Neural cell (in vitro differentiated cells): ENCODE results near the gene IL12RB2. TPM values are rescaled to one million over a fixed set of nuclear protein-coding genes. Genes with fewer than 3 reads are reported as not detected.

Experiments used
- H2AFZ ChIP-seq: fragments of 200-600, 300-800 bp; sonication (generic), shearing (Covaris generic); 2 replicates; pipeline ENCODE4 v1.6.0; 2014; ENCODE audit warnings: low read depth, mild to moderate bottlenecking, antibody characterized with exemption, low read length, moderate library complexity
- H3F3A ChIP-seq: fragments of 200-600 bp; shearing (Covaris generic); 2 replicates; pipeline ENCODE4 v1.6.1; 2016; ENCODE audit warnings: mild to moderate bottlenecking, moderate library complexity, mixed read lengths, antibody characterized with exemption, low read length; ENCODE audit not compliant: insufficient read depth, poor library complexity, severe bottlenecking
- H3K27ac ChIP-seq: fragments of 200-600, 300-800 bp; sonication (generic), shearing (Covaris generic); 2 replicates; pipeline ENCODE4 v1.5.1; 2014; ENCODE audit warnings: mild to moderate bottlenecking, low read length, moderate library complexity
- H3K27me3 ChIP-seq: fragments of 300-800, 200-600 bp; sonication (generic), shearing (Covaris generic); 2 replicates; pipeline ENCODE4 v1.6.0; 2014; ENCODE audit warnings: mild to moderate bottlenecking, low read depth, low read length, moderate library complexity; ENCODE audit not compliant: insufficient read depth
- H3K36me3 ChIP-seq: fragments of 300-800, 200-600 bp; sonication (generic), shearing (Covaris generic); 2 replicates; pipeline ENCODE4 v1.5.1; 2014; ENCODE audit warnings: mild to moderate bottlenecking, antibody characterized with exemption, low read length, moderate library complexity; ENCODE audit not compliant: insufficient read depth
- H3K4me2 ChIP-seq: fragments of 300-800, 200-600 bp; sonication (generic), shearing (Covaris generic); 2 replicates; pipeline ENCODE4 v1.6.0; 2014; ENCODE audit warnings: mild to moderate bottlenecking, low read length
- H3K4me3 ChIP-seq: fragments of 300-800, 200-600 bp; sonication (generic), shearing (Covaris generic); 2 replicates; pipeline ENCODE4 v1.5.1; 2014; ENCODE audit warnings: mild to moderate bottlenecking, low read length, moderate library complexity
- H3K79me2 ChIP-seq: fragments of 200-600 bp; shearing (Covaris generic); replicated peaks from 2 replicates; pipeline ENCODE4 v1.6.0; 2014; ENCODE audit warnings: mild to moderate bottlenecking, low read length, moderate library complexity; ENCODE audit not compliant: insufficient read depth
- H3K9ac ChIP-seq: fragments of 300-800, 200-600 bp; sonication (generic), shearing (Covaris generic); 2 replicates; pipeline ENCODE4 v1.6.1; 2016; ENCODE audit warnings: mild to moderate bottlenecking, low read length, mixed read lengths
- H3K9me2 ChIP-seq: fragments of 200-600 bp; shearing (Covaris generic); 2 replicates; pipeline ENCODE4 v1.6.1; 2016; ENCODE audit warnings: mild to moderate bottlenecking, low read length, mixed read lengths; ENCODE audit not compliant: insufficient read depth
- H3K9me3 ChIP-seq: fragments of 200-600, 300-800 bp; sonication (generic), shearing (Covaris generic); 2 replicates; pipeline ENCODE4 v1.6.1; 2016; ENCODE audit warnings: mild to moderate bottlenecking, mixed run types, low read length, moderate library complexity, mixed read lengths
- H4K20me1 ChIP-seq: fragments of 200-600 bp; shearing (Covaris generic); 2 replicates; pipeline ENCODE4 v1.6.1; 2016; ENCODE audit warnings: mild to moderate bottlenecking, mixed run types; ENCODE audit not compliant: insufficient read depth
- CTCF ChIP-seq: fragments of 450-650 bp; IDR thresholded peaks from 2 replicates; pipeline ENCODE4 v1.5.1; 2014; ENCODE audit warnings: antibody characterized with exemption, mild to moderate bottlenecking, moderate library complexity; ENCODE audit not compliant: poor library complexity, severe bottlenecking
- EP300 ChIP-seq: fragments of 450-650 bp; conservative IDR thresholded peaks from 2 replicates; pipeline ENCODE4 v1.6.1; 2014; ENCODE audit warnings: antibody characterized with exemption, mild to moderate bottlenecking, moderate library complexity; ENCODE audit not compliant: poor library complexity, severe bottlenecking
- EZH2 ChIP-seq: fragments of 200-600, 300-800 bp; shearing (Covaris generic), sonication (generic); IDR thresholded peaks from 2 replicates; pipeline ENCODE4 v1.6.1; 2014; ENCODE audit warnings: antibody characterized with exemption, low read length, borderline replicate concordance, mild to moderate bottlenecking; ENCODE audit not compliant: insufficient read depth, poor library complexity, severe bottlenecking
- MXI1 ChIP-seq: fragments of 450-650 bp; conservative IDR thresholded peaks from 2 replicates; pipeline ENCODE4 v1.6.1; 2014; ENCODE audit warnings: antibody characterized with exemption, mild to moderate bottlenecking; ENCODE audit not compliant: poor library complexity, severe bottlenecking
- POLR2AphosphoS5 ChIP-seq: IDR thresholded peaks from 2 replicates; pipeline ENCODE4 v1.6.1; 2012
- RAD21 ChIP-seq: fragments of 450-650 bp; conservative IDR thresholded peaks from 2 replicates; pipeline ENCODE4 v1.6.1; 2014; ENCODE audit warnings: antibody characterized with exemption, mild to moderate bottlenecking, moderate library complexity
- SMC3 ChIP-seq: fragments of 450-650 bp; conservative IDR thresholded peaks from 2 replicates; pipeline ENCODE4 v1.6.1; 2014; ENCODE audit warnings: antibody characterized with exemption, mild to moderate bottlenecking, moderate library complexity; ENCODE audit not compliant: poor library complexity
- TAF1 ChIP-seq: IDR thresholded peaks from 2 replicates; pipeline ENCODE4 v1.6.1; 2012; ENCODE audit warnings: low read depth
- polyA plus RNA-seq: library from polyadenylated mRNA; depleted of rRNA; stranded (reverse); fragments of >200 nt; gene quantifications from 2 replicates; pipeline ENCODE4 v1.2.3, GENCODE V29; 2014
- TF ChIP-seq, protein P1 (sequence below): IDR thresholded peaks from 2 replicates; pipeline ENCODE4 v1.6.1; 2012; ENCODE audit warnings: borderline replicate concordance

The IL12RB2 gene
- polyA plus RNA-seq, 1 donor from 2014 or later: not detected

- Histone ChIP-seq H3K27me3 (no peaks in the 10 kb centered on the region), H3K9me2 (no peaks in the 10 kb centered on the region), H3K9me3 (no peaks in the 10 kb centered on the region), H3K9ac (no peak overlapping the region), H3K36me3 (no peaks in the 10 kb centered on the region), H3K4me3 (no peak overlapping the region), H3K79me2 (no peaks in the 10 kb centered on the region), H3F3A (no peaks in the 10 kb centered on the region), H4K20me1 (no peaks in the 10 kb centered on the region), H2AFZ (no peak overlapping the region), H3K4me2 (no peak overlapping the region), H3K27ac (no peak overlapping the region)
- TF ChIP-seq EP300 (no peak), POLR2AphosphoS5 (no peak), RAD21 (no peak), EZH2 (no peak), SMC3 (no peak), MXI1 (no peak), CTCF (no peak), TAF1 (no peak)
- TF ChIP-seq, protein P1, sequence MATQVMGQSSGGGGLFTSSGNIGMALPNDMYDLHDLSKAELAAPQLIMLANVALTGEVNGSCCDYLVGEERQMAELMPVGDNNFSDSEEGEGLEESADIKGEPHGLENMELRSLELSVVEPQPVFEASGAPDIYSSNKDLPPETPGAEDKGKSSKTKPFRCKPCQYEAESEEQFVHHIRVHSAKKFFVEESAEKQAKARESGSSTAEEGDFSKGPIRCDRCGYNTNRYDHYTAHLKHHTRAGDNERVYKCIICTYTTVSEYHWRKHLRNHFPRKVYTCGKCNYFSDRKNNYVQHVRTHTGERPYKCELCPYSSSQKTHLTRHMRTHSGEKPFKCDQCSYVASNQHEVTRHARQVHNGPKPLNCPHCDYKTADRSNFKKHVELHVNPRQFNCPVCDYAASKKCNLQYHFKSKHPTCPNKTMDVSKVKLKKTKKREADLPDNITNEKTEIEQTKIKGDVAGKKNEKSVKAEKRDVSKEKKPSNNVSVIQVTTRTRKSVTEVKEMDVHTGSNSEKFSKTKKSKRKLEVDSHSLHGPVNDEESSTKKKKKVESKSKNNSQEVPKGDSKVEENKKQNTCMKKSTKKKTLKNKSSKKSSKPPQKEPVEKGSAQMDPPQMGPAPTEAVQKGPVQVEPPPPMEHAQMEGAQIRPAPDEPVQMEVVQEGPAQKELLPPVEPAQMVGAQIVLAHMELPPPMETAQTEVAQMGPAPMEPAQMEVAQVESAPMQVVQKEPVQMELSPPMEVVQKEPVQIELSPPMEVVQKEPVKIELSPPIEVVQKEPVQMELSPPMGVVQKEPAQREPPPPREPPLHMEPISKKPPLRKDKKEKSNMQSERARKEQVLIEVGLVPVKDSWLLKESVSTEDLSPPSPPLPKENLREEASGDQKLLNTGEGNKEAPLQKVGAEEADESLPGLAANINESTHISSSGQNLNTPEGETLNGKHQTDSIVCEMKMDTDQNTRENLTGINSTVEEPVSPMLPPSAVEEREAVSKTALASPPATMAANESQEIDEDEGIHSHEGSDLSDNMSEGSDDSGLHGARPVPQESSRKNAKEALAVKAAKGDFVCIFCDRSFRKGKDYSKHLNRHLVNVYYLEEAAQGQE: no peak
These were observed 8.4 kb upstream of the IL12RB2 start for GRCh38 chr1:67299296-67299695.

GRCh38 chr1:67300561-67300960 lies 7.1 kb upstream of the IL12RB2 start:
- H3K79me2 ChIP-seq: no peaks in the 10 kb centered on the region
- H2AFZ ChIP-seq: no peak overlapping the region
- no peaks in the 10 kb centered on the region for H3K9me3 ChIP-seq
- H3K27ac ChIP-seq: no peak overlapping the region
- H3K4me2 ChIP-seq: no peak overlapping the region
- H3K9ac ChIP-seq: no peak overlapping the region
- no peaks in the 10 kb centered on the region for H3K36me3 ChIP-seq
- TF ChIP-seq MXI1 (no peak), EP300 (no peak), SMC3 (no peak), RAD21 (no peak), CTCF (no peak), EZH2 (no peak), POLR2AphosphoS5 (no peak), TAF1 (no peak)
- no peak overlapping the region for H3K4me3 ChIP-seq
- no peaks in the 10 kb centered on the region for H3K27me3 ChIP-seq
- H4K20me1 ChIP-seq: no peaks in the 10 kb centered on the region
- no peaks in the 10 kb centered on the region for H3F3A ChIP-seq
- H3K9me2 ChIP-seq: no peaks in the 10 kb centered on the region
